Osteocyte (in vitro differentiated cells): ENCODE results near the gene ATP6V0C. TPM values are rescaled to one million over a fixed set of nuclear protein-coding genes. Genes with fewer than 3 reads are reported as not detected.
"Not testable (repeated sequence)": the region's sequence is repeated elsewhere in the genome, so short reads cannot be mapped to it uniquely, and the experiment has no call there.

Experiments used
- DNase-seq: peaks from one replicate; pipeline ENCODE4 v3.0.0; 2021; ENCODE audit warnings: mixed read lengths; ENCODE audit not compliant: unreplicated experiment; ENCODE audit errors: extremely low spot score
- H3K27ac Mint-ChIP-seq: one replicate; pipeline ENCODE4 v1.8.0; 2021; ENCODE audit warnings: mild to moderate bottlenecking, mixed read lengths; ENCODE audit not compliant: unreplicated experiment
- H3K27me3 Mint-ChIP-seq: one replicate; pipeline ENCODE4 v1.8.0; 2021; ENCODE audit warnings: mixed read lengths; ENCODE audit not compliant: unreplicated experiment
- H3K36me3 Mint-ChIP-seq: one replicate; pipeline ENCODE4 v1.8.0; 2021; ENCODE audit warnings: mixed read lengths; ENCODE audit not compliant: unreplicated experiment
- H3K4me1 Mint-ChIP-seq: one replicate; pipeline ENCODE4 v1.8.0; 2021; ENCODE audit warnings: mixed read lengths; ENCODE audit not compliant: unreplicated experiment
- H3K4me3 Mint-ChIP-seq: one replicate; pipeline ENCODE4 v1.8.0; 2021; ENCODE audit warnings: mild to moderate bottlenecking, moderate library complexity, mixed read lengths; ENCODE audit not compliant: unreplicated experiment
- H3K9me3 Mint-ChIP-seq: one replicate; pipeline ENCODE4 v1.8.0; 2021; ENCODE audit warnings: mixed read lengths; ENCODE audit not compliant: unreplicated experiment
- total RNA-seq: library from RNA; stranded (reverse); gene quantifications from 2 replicates; pipeline ENCODE4 v1.2.1, GENCODE V29; 2021
- TF ChIP-seq, protein P1 (sequence below): fragments of 200-600 bp; sonication (generic); IDR thresholded peaks from 2 replicates; pipeline ENCODE4 v1.5.0; 2021; ENCODE audit warnings: antibody characterized with exemption, mild to moderate bottlenecking, moderate library complexity

Gene ATP6V0C
- total RNA-seq, 1 donor from 2014 or later: 208 TPM

DNA sequence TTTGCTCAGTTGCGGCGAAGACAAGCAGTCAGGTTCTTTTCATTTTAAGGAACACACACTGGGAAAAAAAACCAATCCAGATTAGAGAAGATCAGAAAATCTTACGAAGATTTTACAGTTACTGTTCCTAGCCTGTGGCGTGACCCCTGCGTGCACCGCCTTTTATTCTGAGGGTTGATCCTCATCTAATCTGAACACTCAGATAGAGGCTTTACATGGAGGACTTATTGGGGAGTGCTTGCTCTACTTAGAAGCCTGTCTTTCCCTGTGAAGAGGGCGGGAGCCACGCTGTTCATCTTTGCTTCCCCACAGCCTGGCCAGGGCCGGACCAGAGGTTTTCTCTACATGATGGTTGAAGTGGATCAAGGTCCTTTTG lies 37.4 kb upstream of the ATP6V0C start:
- Mint-ChIP-seq H3K27me3 (no peaks in the 10 kb centered on the region), H3K36me3 (no peaks in the 10 kb centered on the region), H3K27ac (no peak overlapping the region), H3K4me3 (peak overlapping the region; percentile 67), H3K9me3 (no peaks in the 10 kb centered on the region), H3K4me1 (peaks cover 28% of the 10 kb centered on the region)
- TF ChIP-seq, protein P1, sequence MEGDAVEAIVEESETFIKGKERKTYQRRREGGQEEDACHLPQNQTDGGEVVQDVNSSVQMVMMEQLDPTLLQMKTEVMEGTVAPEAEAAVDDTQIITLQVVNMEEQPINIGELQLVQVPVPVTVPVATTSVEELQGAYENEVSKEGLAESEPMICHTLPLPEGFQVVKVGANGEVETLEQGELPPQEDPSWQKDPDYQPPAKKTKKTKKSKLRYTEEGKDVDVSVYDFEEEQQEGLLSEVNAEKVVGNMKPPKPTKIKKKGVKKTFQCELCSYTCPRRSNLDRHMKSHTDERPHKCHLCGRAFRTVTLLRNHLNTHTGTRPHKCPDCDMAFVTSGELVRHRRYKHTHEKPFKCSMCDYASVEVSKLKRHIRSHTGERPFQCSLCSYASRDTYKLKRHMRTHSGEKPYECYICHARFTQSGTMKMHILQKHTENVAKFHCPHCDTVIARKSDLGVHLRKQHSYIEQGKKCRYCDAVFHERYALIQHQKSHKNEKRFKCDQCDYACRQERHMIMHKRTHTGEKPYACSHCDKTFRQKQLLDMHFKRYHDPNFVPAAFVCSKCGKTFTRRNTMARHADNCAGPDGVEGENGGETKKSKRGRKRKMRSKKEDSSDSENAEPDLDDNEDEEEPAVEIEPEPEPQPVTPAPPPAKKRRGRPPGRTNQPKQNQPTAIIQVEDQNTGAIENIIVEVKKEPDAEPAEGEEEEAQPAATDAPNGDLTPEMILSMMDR: no peak
- no peak for DNase-seq

DNA sequence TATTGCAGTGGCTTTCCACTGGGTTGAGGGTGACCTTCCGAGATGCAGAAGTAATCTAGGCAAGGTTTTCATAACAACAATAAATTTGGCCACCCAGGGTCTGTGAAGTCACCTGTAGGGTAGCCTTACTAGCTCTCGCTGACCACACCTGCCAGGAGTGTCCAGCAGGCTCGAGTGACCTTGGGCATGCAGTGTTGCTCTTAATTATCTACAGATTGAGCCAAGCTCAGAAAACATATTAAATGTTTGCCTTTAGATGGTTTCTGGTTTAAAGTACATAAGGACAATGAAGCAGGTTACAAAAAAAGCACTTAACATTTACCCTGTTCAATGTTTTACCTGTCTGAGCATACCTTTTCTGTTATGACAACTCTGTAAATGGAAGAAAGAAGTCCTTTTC lies 37.0 kb upstream of the ATP6V0C start:
- no peak for DNase-seq
- Mint-ChIP-seq H3K36me3 (no peaks in the 10 kb centered on the region), H3K9me3 (no peaks in the 10 kb centered on the region), H3K27me3 (no peaks in the 10 kb centered on the region), H3K4me3 (peak overlapping the region; percentile 67), H3K4me1 (peaks cover 28% of the 10 kb centered on the region), H3K27ac (no peak overlapping the region)
- TF ChIP-seq, protein P1: no peak

DNA sequence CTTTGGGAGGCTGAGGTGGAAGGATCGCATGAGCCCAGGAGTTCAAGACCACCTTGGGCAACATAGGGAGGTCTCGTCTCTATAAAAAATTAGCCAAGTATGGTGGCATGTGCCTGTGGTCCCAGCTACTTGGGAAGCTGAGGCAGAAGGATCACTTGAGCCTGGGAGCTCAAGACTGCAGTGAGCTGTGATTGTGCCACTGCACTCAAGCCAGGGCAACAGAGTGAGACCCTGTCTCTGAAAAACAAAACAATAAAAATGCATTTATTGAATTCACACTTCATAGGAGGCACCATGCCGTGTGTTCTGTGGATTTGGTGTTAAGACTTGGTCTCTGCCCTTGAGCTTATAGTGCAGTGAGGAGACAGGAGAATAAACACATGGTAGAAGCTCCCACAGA lies 36.4 kb upstream of the ATP6V0C start:
- TF ChIP-seq, protein P1: no peak
- no peak overlapping the region for H3K4me3 Mint-ChIP-seq
- no peaks in the 10 kb centered on the region for H3K36me3 Mint-ChIP-seq
- H3K4me1 Mint-ChIP-seq: peaks cover 27% of the 10 kb centered on the region
- H3K9me3 Mint-ChIP-seq: no peaks in the 10 kb centered on the region
- no peaks in the 10 kb centered on the region for H3K27me3 Mint-ChIP-seq
- H3K27ac Mint-ChIP-seq: no peak overlapping the region
- DNase-seq: no peak

DNA sequence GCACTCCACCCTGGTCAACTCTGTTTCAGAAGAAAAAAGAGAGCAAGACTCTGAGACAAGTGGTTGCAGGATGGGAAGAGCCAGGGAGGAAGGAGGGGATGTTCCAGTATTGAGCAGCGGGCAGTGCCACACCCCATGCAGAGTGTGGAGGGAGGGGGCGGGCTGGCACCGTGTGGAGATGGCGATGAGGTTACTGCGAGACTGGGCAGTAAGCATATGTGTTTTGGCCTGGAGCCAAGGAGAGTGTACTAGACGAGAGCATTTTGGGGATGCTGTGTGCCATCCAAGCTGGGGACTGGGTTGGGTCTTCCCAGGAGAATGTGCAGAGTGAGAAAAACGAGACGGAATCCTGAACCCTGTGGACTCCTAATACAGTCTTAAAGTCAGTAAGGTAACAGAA lies 35.5 kb upstream of the ATP6V0C start:
- no peak overlapping the region for H3K27ac Mint-ChIP-seq

DNA sequence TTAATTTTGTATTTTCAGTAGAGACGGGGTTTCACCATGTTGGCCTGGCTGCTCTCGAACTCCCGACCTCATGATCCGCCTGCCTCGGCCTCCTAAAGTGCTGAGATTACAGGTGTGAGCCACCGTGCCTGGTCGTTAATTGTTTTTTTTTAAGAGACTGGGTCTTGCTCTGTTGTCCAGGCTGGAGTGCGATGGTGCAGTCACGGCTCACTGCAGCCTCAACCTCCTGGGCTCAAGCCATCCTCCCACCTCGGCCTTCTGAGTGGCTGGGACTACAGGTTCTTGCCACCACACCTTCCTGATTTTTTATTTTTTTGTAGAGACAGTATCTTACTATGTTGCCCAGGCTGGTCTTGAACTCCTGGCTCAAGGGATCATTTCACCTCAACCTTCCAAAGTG lies 33.8 kb upstream of the ATP6V0C start:
- not testable (repeated sequence) for H3K27me3 Mint-ChIP-seq, H3K27ac Mint-ChIP-seq, DNase-seq, H3K4me3 Mint-ChIP-seq, H3K9me3 Mint-ChIP-seq, H3K36me3 Mint-ChIP-seq
- peaks cover 31% of the 10 kb centered on the region for H3K4me1 Mint-ChIP-seq

More for the DNA sequence above, 35.5 kb upstream of the ATP6V0C start:
- H3K4me3 Mint-ChIP-seq: no peak overlapping the region
- peaks cover 30% of the 10 kb centered on the region for H3K4me1 Mint-ChIP-seq
- TF ChIP-seq, protein P1: no peak
- H3K36me3 Mint-ChIP-seq: no peaks in the 10 kb centered on the region
- H3K9me3 Mint-ChIP-seq: no peaks in the 10 kb centered on the region
- no peaks in the 10 kb centered on the region for H3K27me3 Mint-ChIP-seq
- no peak for DNase-seq

DNA sequence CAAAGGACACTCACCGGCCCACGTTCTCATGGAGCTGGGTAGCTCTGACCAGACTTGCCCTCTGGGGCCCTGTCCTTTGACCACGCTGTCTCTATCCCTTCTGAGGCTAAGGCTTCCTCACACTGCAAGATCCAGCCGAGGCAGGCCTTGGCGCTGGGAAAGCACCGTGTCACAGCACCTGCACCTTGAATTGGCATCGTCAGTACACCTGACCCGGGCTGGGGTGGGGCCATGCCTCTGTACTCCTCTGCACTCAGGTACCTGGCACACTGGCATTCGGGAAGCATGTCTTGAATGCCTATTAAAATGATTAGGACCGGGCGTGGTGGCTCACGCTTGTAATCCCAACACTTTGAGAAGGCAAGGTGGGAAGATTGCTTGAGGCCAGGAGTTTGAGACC lies 32.8 kb upstream of the ATP6V0C start:
- no peak for DNase-seq
- Mint-ChIP-seq H3K27me3 (no peaks in the 10 kb centered on the region), H3K27ac (no peak overlapping the region), H3K9me3 (no peaks in the 10 kb centered on the region), H3K36me3 (no peaks in the 10 kb centered on the region), H3K4me3 (no peak overlapping the region), H3K4me1 (peaks cover 31% of the 10 kb centered on the region)
- TF ChIP-seq, protein P1: no peak
